NCI-H2081 (cell line): ENCODE results near the gene ZNF764.

Experiments used
- DNase-seq, 2 experiments: peaks; one replicate each; lab custom pipeline; 2025; lab: John Stamatoyannopoulos, UW

Gene ZNF764

GRCh38 chr16:30570636-30571444 is 12.7 kb upstream of the ZNF764 start:
- no peak for DNase-seq

GRCh38 chr16:30569746-30570635 is 11.8 kb upstream of the ZNF764 start:
- no peak for DNase-seq

GRCh38 chr16:30569281-30569680 is 11.1 kb upstream of the ZNF764 start:
- no peak for DNase-seq

GRCh38 chr16:30567991-30568638 is 9.9 kb upstream of the ZNF764 start:
- peak in 1 of 2 experiments; percentile 33 for DNase-seq

GRCh38 chr16:30567160-30567990 is 9.2 kb upstream of the ZNF764 start:
- DNase-seq = no peak

- no peak for DNase-seq
Measured at GRCh38 chr16:30566531-30566930, 8.4 kb upstream of the ZNF764 start.

GRCh38 chr16:30565984-30566383 is 7.8 kb upstream of the ZNF764 start:
- DNase-seq = no peak

GRCh38 chr16:30565526-30565925 is 7.4 kb upstream of the ZNF764 start:
- DNase-seq = no peak

- no peak for DNase-seq
Measured at GRCh38 chr16:30562021-30562420, 3.8 kb upstream of the ZNF764 start.

- DNase-seq = no peak
Measured at GRCh38 chr16:30561089-30561816, 3.1 kb upstream of the ZNF764 start.

- DNase-seq = no peak
Measured at GRCh38 chr16:30559690-30560089, 1.5 kb upstream of the ZNF764 start.

- DNase-seq = no peak
Measured at GRCh38 chr16:30558789-30559377, 709 bp upstream of the ZNF764 start.

GRCh38 chr16:30557707-30557956 is 542 bp downstream of the ZNF764 start:
- DNase-seq = no peak

GRCh38 chr16:30556125-30556473 is 2.1 kb downstream of the ZNF764 start:
- no peak for DNase-seq

- DNase-seq = no peak
Measured at GRCh38 chr16:30555315-30556124, 2.7 kb downstream of the ZNF764 start.

GRCh38 chr16:30554557-30555314 is 3.4 kb downstream of the ZNF764 start:
- DNase-seq = no peak

- DNase-seq = no peak
Measured at GRCh38 chr16:30553393-30553899, 4.7 kb downstream of the ZNF764 start.

- DNase-seq = no peak
Measured at GRCh38 chr16:30552956-30553355, 5.2 kb downstream of the ZNF764 start.

- no peak for DNase-seq
Measured at GRCh38 chr16:30551781-30552180, 6.4 kb downstream of the ZNF764 start.
